K562 (cell line): ENCODE measurements around the gene DPM2.

Experiments
- CEBPB ChIP-seq: fragments of 450-650 bp; IDR thresholded peaks from 2 replicates; pipeline ENCODE4 v1.6.1; 2016; ENCODE audit warnings: missing genetic modification characterization, missing compliant biosample characterization
- CHCHD3 ChIP-seq: fragments of 250-450 bp; sonication (Bioruptor Pico); IDR thresholded peaks from 2 replicates; pipeline ENCODE4 v2.1.2; 2022; ENCODE audit warnings: mild to moderate bottlenecking
- JUN ChIP-seq, 2 experiments: sonication (generic) in 1 of 2; formaldehyde crosslinking in 1 of 2; IDR thresholded peaks; 2 replicates each; pipeline versions ENCODE4 v1.6.1 to v1.8.0; 2012 to 2022; ENCODE audit warnings: borderline replicate concordance in 2 of 2, mild to moderate bottlenecking in 2 of 2, improper control_type of control experiment in 1 of 2, low read depth in 1 of 2, low read length in 1 of 2, missing genetic modification reagents in 1 of 2
- NFXL1 ChIP-seq: fragments of 450-650 bp; formaldehyde crosslinking; IDR thresholded peaks from 2 replicates; pipeline ENCODE4 v1.4.0; 2021; ENCODE audit warnings: mild to moderate bottlenecking
- PHF20 ChIP-seq: fragments of 450-650 bp; IDR thresholded peaks from 2 replicates; pipeline ENCODE4 v1.6.1; 2018; ENCODE audit not compliant: partially characterized antibody
- POLR2A ChIP-seq: fragments of 450-650 bp; conservative IDR thresholded peaks from 2 replicates; pipeline ENCODE4 v1.6.1; 2016
- RAD21 ChIP-seq, 2 experiments: fragments of 250-450 bp in 1 of 2; fragments of 450-650 bp in 1 of 2; sonication (Bioruptor Pico) in 1 of 2; formaldehyde crosslinking in 1 of 2; IDR thresholded peaks in 1 of 2; conservative IDR thresholded peaks in 1 of 2; 2 replicates each; pipeline versions ENCODE4 v1.4.0 to v1.8.0; 2020 to 2022; ENCODE audit warnings: mild to moderate bottlenecking in 2 of 2, moderate library complexity in 1 of 2
- SP1 ChIP-seq: sonication (generic); formaldehyde crosslinking; IDR thresholded peaks from 2 replicates; pipeline ENCODE4 v1.8.1; 2022; ENCODE audit warnings: mild to moderate bottlenecking, missing genetic modification reagents
- ZNF133 ChIP-seq: fragments of 250-450 bp; sonication (Bioruptor Pico); IDR thresholded peaks from 2 replicates; pipeline ENCODE4 v1.4.0; 2020; ENCODE audit warnings: mild to moderate bottlenecking
- ZNF785 ChIP-seq: fragments of 250-450 bp; sonication (Bioruptor Pico); IDR thresholded peaks from 2 replicates; pipeline ENCODE4 v1.4.0; 2020; ENCODE audit warnings: mild to moderate bottlenecking
- TF ChIP-seq, protein P1 (sequence below): IDR thresholded peaks from 3 replicates; pipeline ENCODE4 v1.6.1; 2011; ENCODE audit warnings: borderline replicate concordance, mild to moderate bottlenecking, moderate library complexity; ENCODE audit not compliant: insufficient read length; ENCODE audit errors: extremely low read depth
- TF ChIP-seq, protein P2 (sequence below), 3 experiments: IDR thresholded peaks in 2 of 3; conservative IDR thresholded peaks in 1 of 3; 2 replicates each; pipeline ENCODE4 v1.5.1; 2011 to 2012; ENCODE audit warnings: low read length in 3 of 3, mild to moderate bottlenecking in 3 of 3, control low read depth in 2 of 3, improper control_type of control experiment in 1 of 3, inconsistent platforms in 1 of 3, low read depth in 1 of 3, mixed read lengths in 1 of 3, moderate library complexity in 1 of 3; ENCODE audit not compliant: insufficient read depth in 2 of 3

DNA sequence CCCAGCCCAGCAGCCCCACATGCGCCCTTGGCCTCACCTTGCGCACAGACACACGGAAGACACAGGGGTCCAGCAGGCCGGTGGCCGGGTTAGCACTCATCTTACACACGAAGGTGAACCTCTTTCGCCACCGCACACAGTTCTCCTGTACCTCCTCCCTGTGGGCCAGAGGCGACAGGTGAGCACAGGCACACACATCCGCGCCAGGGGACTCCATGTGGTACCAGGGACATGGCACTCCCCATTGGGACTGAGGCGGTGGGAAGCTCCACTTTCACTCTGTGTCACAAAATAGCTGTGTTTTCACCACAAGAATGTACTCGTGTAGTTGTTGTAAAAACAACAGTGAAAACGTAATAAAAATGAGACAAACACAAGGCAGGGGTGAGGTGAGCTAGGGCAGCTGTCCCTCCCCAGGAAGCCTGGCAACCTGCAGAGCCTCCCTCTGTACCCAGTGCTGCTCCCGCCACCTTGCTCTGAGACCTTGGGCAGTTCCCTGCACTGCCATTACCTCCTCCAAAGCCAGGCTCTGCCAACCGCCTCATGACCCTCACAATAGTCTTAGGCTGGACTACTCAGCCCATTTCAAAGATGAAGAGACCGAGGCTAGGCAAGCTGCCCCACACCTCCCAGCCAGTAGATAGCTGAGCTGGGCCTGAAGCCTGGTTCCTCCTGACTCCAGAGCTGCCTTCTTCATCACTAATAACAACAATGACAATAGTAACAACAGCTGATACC is 16.3 kb upstream of the DPM2 start:
- TF ChIP-seq SP1 (CRISPR knock-in tag) (no peak), ZNF785 (CRISPR knock-in tag) (no peak), CHCHD3 (no peak), ZNF133 (CRISPR knock-in tag) (no peak), JUN (IDR thresholded peaks at IDR 0.05; ENCODE audit: borderline replicate concordance, low read depth, low read length) (no peak), JUN (CRISPR knock-in tag; IDR thresholded peaks at IDR 0.05; ENCODE audit: borderline replicate concordance) (no peak), RAD21 (CRISPR knock-in tag; conservative IDR thresholded peaks at IDR 0.05 in 1 of 2, IDR thresholded peaks at IDR 0.05 in 1 of 2) (no peak), CEBPB (tag) (no peak), POLR2A (no peak), PHF20 (no peak), NFXL1 (CRISPR knock-in tag) (no peak)
- TF ChIP-seq, protein P1, sequence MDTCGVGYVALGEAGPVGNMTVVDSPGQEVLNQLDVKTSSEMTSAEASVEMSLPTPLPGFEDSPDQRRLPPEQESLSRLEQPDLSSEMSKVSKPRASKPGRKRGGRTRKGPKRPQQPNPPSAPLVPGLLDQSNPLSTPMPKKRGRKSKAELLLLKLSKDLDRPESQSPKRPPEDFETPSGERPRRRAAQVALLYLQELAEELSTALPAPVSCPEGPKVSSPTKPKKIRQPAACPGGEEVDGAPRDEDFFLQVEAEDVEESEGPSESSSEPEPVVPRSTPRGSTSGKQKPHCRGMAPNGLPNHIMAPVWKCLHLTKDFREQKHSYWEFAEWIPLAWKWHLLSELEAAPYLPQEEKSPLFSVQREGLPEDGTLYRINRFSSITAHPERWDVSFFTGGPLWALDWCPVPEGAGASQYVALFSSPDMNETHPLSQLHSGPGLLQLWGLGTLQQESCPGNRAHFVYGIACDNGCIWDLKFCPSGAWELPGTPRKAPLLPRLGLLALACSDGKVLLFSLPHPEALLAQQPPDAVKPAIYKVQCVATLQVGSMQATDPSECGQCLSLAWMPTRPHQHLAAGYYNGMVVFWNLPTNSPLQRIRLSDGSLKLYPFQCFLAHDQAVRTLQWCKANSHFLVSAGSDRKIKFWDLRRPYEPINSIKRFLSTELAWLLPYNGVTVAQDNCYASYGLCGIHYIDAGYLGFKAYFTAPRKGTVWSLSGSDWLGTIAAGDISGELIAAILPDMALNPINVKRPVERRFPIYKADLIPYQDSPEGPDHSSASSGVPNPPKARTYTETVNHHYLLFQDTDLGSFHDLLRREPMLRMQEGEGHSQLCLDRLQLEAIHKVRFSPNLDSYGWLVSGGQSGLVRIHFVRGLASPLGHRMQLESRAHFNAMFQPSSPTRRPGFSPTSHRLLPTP: no peak
- TF ChIP-seq, protein P2, sequence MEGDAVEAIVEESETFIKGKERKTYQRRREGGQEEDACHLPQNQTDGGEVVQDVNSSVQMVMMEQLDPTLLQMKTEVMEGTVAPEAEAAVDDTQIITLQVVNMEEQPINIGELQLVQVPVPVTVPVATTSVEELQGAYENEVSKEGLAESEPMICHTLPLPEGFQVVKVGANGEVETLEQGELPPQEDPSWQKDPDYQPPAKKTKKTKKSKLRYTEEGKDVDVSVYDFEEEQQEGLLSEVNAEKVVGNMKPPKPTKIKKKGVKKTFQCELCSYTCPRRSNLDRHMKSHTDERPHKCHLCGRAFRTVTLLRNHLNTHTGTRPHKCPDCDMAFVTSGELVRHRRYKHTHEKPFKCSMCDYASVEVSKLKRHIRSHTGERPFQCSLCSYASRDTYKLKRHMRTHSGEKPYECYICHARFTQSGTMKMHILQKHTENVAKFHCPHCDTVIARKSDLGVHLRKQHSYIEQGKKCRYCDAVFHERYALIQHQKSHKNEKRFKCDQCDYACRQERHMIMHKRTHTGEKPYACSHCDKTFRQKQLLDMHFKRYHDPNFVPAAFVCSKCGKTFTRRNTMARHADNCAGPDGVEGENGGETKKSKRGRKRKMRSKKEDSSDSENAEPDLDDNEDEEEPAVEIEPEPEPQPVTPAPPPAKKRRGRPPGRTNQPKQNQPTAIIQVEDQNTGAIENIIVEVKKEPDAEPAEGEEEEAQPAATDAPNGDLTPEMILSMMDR (IDR thresholded peaks at IDR 0.05 in 2 of 3, conservative IDR thresholded peaks at IDR 0.05 in 1 of 3; ENCODE audit: insufficient read depth in 2 of 3, low read depth in 1 of 3, low read length in 3 of 3): no peak
